GM23338 (cell line): Measurements from ENCODE around the gene KCNT1. TPM values are rescaled to one million over a fixed set of nuclear protein-coding genes. Genes with fewer than 3 reads are reported as not detected.

Source experiments
- ATAC-seq: fragments of 200-7000 bp; cut with Tn5 transposase; 3 replicates; pipeline ENCODE4 v1.9.1; 2020
- DNase-seq: peaks from one replicate; pipeline ENCODE4 v3.0.0-alpha.2; 2015; ENCODE audit warnings: low spot score
- H2AFZ ChIP-seq: fragments of 200-600 bp; sonication (generic); 2 replicates; pipeline ENCODE4 v1.8.0; 2016; ENCODE audit warnings: antibody characterized with exemption, mild to moderate bottlenecking, moderate library complexity
- H3F3A ChIP-seq: fragments of 200-600 bp; sonication (generic); replicated peaks from 2 replicates; pipeline ENCODE4 v1.8.0; 2017; ENCODE audit warnings: antibody characterized with exemption, mixed run types, low read depth
- H3K27ac ChIP-seq: fragments of 200-600 bp; sonication (generic); 2 replicates; pipeline ENCODE4 v1.6.1; 2016; ENCODE audit warnings: low read depth
- H3K27me3 ChIP-seq: fragments of 200-600 bp; sonication (generic); 2 replicates; pipeline ENCODE4 v1.8.0; 2016; ENCODE audit warnings: mild to moderate bottlenecking, mixed run types, moderate library complexity; ENCODE audit not compliant: insufficient read depth
- H3K36me3 ChIP-seq: fragments of 200-600 bp; sonication (generic); 2 replicates; pipeline ENCODE4 v1.8.0; 2016; ENCODE audit warnings: mild to moderate bottlenecking; ENCODE audit not compliant: insufficient read depth
- H3K4me1 ChIP-seq: fragments of 200-600 bp; sonication (generic); 2 replicates; pipeline ENCODE4 v1.8.0; 2016; ENCODE audit warnings: mild to moderate bottlenecking, moderate library complexity; ENCODE audit not compliant: insufficient read depth
- H3K4me2 ChIP-seq: fragments of 200-600 bp; sonication (generic); 2 replicates; pipeline ENCODE4 v1.7.1; 2017; ENCODE audit warnings: mixed run types
- H3K4me3 ChIP-seq: fragments of 200-600 bp; sonication (generic); 2 replicates; pipeline ENCODE4 v1.6.1; 2016; ENCODE audit warnings: mixed run types
- H3K79me2 ChIP-seq: fragments of 200-600 bp; sonication (generic); replicated peaks from 2 replicates; pipeline ENCODE4 v1.8.0; 2017; ENCODE audit warnings: mild to moderate bottlenecking; ENCODE audit not compliant: insufficient read depth
- H3K9me2 ChIP-seq: fragments of 200-600 bp; sonication (generic); 2 replicates; pipeline ENCODE4 v1.8.0; 2017; ENCODE audit not compliant: insufficient read depth
- H4K20me1 ChIP-seq: fragments of 200-600 bp; sonication (generic); replicated peaks from 2 replicates; pipeline ENCODE4 v1.8.0; 2017; ENCODE audit warnings: mild to moderate bottlenecking; ENCODE audit not compliant: insufficient read depth
- H3K27ac Mint-ChIP-seq: 2 replicates; pipeline ENCODE4 v1.8.0; 2020; ENCODE audit warnings: inconsistent platforms, mild to moderate bottlenecking, moderate library complexity, mixed read lengths
- H3K27me3 Mint-ChIP-seq: 3 replicates; pipeline ENCODE4 v1.8.0; 2022; ENCODE audit warnings: low read depth, mild to moderate bottlenecking, moderate library complexity, mixed read lengths, inconsistent platforms; ENCODE audit not compliant: insufficient read depth, poor library complexity
- H3K36me3 Mint-ChIP-seq: 3 replicates; pipeline ENCODE4 v1.8.0; 2021; ENCODE audit warnings: low read depth, mild to moderate bottlenecking, inconsistent platforms, moderate library complexity, mixed read lengths
- H3K4me1 Mint-ChIP-seq: 3 replicates; pipeline ENCODE4 v1.8.0; 2020; ENCODE audit warnings: mild to moderate bottlenecking, inconsistent platforms, mixed read lengths
- H3K4me3 Mint-ChIP-seq: 3 replicates; pipeline ENCODE4 v1.8.0; 2021; ENCODE audit warnings: moderate library complexity, mild to moderate bottlenecking, inconsistent platforms, mixed read lengths
- H3K9me3 Mint-ChIP-seq: 3 replicates; pipeline ENCODE4 v1.8.0; 2020; ENCODE audit warnings: moderate library complexity, mild to moderate bottlenecking, inconsistent platforms, mixed read lengths
- CTCF ChIP-seq, 2 experiments: fragments of 200-600 bp in 1 of 2; sonication (generic) in 1 of 2; conservative IDR thresholded peaks; 2 replicates each; pipeline versions ENCODE4 v1.5.1 to v1.6.1; 2016 to 2017; ENCODE audit warnings: antibody characterized with exemption in 2 of 2, low read depth in 2 of 2, mild to moderate bottlenecking in 2 of 2, moderate library complexity in 1 of 2
- ETS1 ChIP-seq: IDR thresholded peaks from 2 replicates; pipeline ENCODE4 v1.6.1; 2016; ENCODE audit warnings: antibody characterized with exemption
- JUNB ChIP-seq: IDR thresholded peaks from one replicate; pipeline ENCODE4 v1.6.1; 2016; ENCODE audit warnings: antibody characterized with exemption; ENCODE audit not compliant: unreplicated experiment
- NANOG ChIP-seq: IDR thresholded peaks from 2 replicates; pipeline ENCODE4 v1.6.1; 2016; ENCODE audit warnings: antibody characterized with exemption, borderline replicate concordance
- POLR2AphosphoS5 ChIP-seq: IDR thresholded peaks from 2 replicates; pipeline ENCODE4 v1.6.1; 2016; ENCODE audit warnings: antibody characterized with exemption, low read depth
- STAT1 ChIP-seq: IDR thresholded peaks from one replicate; pipeline ENCODE4 v1.6.1; 2016; ENCODE audit warnings: antibody characterized with exemption; ENCODE audit not compliant: unreplicated experiment
- ZNF331 ChIP-seq: fragments of 250-450 bp; sonication (Bioruptor Pico); IDR thresholded peaks from 2 replicates; pipeline ENCODE4 v1.5.0; 2020; ENCODE audit warnings: low read depth, mild to moderate bottlenecking, moderate library complexity
- ZNF462 ChIP-seq: fragments of 250-450 bp; sonication (Bioruptor Pico); IDR thresholded peaks from 2 replicates; pipeline ENCODE4 v1.5.0; 2020; ENCODE audit warnings: mild to moderate bottlenecking, moderate library complexity
- polyA plus RNA-seq: library from polyadenylated mRNA; unstranded; fragments of >200 nt; fragmentation: Nextera tagmentation; extraction: Ambion mirVana; gene quantifications from 2 replicates; pipeline ENCODE4 v1.2.1, GENCODE V29; 2016
- total RNA-seq: library from RNA; depleted of rRNA; stranded (reverse); fragments of >200 nt; shearing (Covaris generic); gene quantifications from 2 replicates; pipeline ENCODE4 v1.2.3, GENCODE V29; 2014

KCNT1 gene
- total and polyA plus RNA-seq, 2 experiments from 2014 or later: 0.05 to 0.28 TPM

- TF ChIP-seq ZNF462 (CRISPR knock-in tag): no peak
- no peak for TF ChIP-seq NANOG
- no peak for TF ChIP-seq CTCF (conservative IDR thresholded peaks at IDR 0.05; ENCODE audit: low read depth in 2 of 2)
- no peak for TF ChIP-seq STAT1
- no peak for TF ChIP-seq POLR2AphosphoS5
- no peak for TF ChIP-seq JUNB
These were observed 68.8 kb downstream of the KCNT1 start (continued) for GRCh38 chr9:135770771-135771170.

- H3K27ac ChIP-seq: no peak overlapping the region
- H3K4me2 ChIP-seq: no peak overlapping the region
- ATAC-seq (no peak), DNase-seq (no peak)
- H3K79me2 ChIP-seq: no peaks in the 10 kb centered on the region
- H3K4me3 ChIP-seq: no peak overlapping the region
- Mint-ChIP-seq H3K9me3 (peaks cover 3% of the 10 kb centered on the region), H3K36me3 (peaks cover under 1% of the 10 kb centered on the region; the same call in 1 of the 3 replicates), H3K27me3 (peaks cover 5% of the 10 kb centered on the region), H3K27ac (no peak overlapping the region), H3K4me1 (no peaks in the 10 kb centered on the region), H3K4me3 (no peak overlapping the region)
- H3K9me2 ChIP-seq: no peaks in the 10 kb centered on the region
- no peaks in the 10 kb centered on the region for H3F3A ChIP-seq
- no peaks in the 10 kb centered on the region for H3K4me1 ChIP-seq
- H4K20me1 ChIP-seq: no peaks in the 10 kb centered on the region
- no peaks in the 10 kb centered on the region for H3K36me3 ChIP-seq
- H2AFZ ChIP-seq: no peak overlapping the region
- H3K27me3 ChIP-seq: no peaks in the 10 kb centered on the region
- no peak for TF ChIP-seq NANOG
- no peak for TF ChIP-seq JUNB
- no peak for TF ChIP-seq ETS1
- no peak for TF ChIP-seq POLR2AphosphoS5
- TF ChIP-seq CTCF (conservative IDR thresholded peaks at IDR 0.05; ENCODE audit: low read depth in 2 of 2): no peak
- no peak for TF ChIP-seq ZNF331
- no peak for TF ChIP-seq STAT1
These were observed 69.5 kb downstream of the KCNT1 start for GRCh38 chr9:135771401-135772051.
